Gastroesophageal sphincter (tissue), 4 donors: ENCODE measurements around the gene LBHD2. TPM values are rescaled to one million over a fixed set of nuclear protein-coding genes. Genes with fewer than 3 reads are reported as not detected.

Experiments
- ATAC-seq: fragments of 150-250 bp; one replicate; pipeline ENCODE4 v1.9.1; 2016; ENCODE audit warnings: mild to moderate bottlenecking, moderate library complexity
- H3K27ac ChIP-seq, 4 donors: fragments of 200-600 bp; sonication (generic) in 3 of 4; 1 replicate in 3 of 4; 2 replicates in 1 of 4; pipeline ENCODE4 v1.5.1; 2016 to 2019
- H3K27me3 ChIP-seq: fragments of 200-600 bp; sonication (generic); one replicate; pipeline ENCODE4 v1.5.1; 2019
- H3K36me3 ChIP-seq, 2 donors: fragments of 200-600 bp; sonication (generic); one replicate each; pipeline ENCODE4 v1.5.1; 2019; ENCODE audit warnings: control low read depth in 1 of 2
- H3K4me1 ChIP-seq, 3 donors: fragments of 200-600 bp; sonication (generic); 1 replicate in 2 of 3; 2 replicates in 1 of 3; pipeline ENCODE4 v1.5.1; 2016 to 2019; ENCODE audit warnings: control low read depth in 2 of 3
- H3K4me3 ChIP-seq, 2 donors: fragments of 200-600 bp; sonication (generic); one replicate each; pipeline ENCODE4 v1.5.1; 2019; ENCODE audit warnings: mild to moderate bottlenecking in 1 of 2, moderate library complexity in 1 of 2
- H3K9me3 ChIP-seq, 3 donors: fragments of 200-600 bp; sonication (generic); one replicate each; pipeline ENCODE4 v1.5.1; 2017 to 2019; ENCODE audit warnings: control low read depth in 2 of 3
- EP300 ChIP-seq: sonication (generic); formaldehyde crosslinking; IDR thresholded peaks from one replicate; pipeline ENCODE4 v1.6.1; 2017; ENCODE audit warnings: antibody characterized with exemption, mild to moderate bottlenecking
- POLR2A ChIP-seq, 2 donors: fragments of 450-650 bp; IDR thresholded peaks; one replicate each; pipeline ENCODE4 v1.6.1; 2017; ENCODE audit warnings: antibody characterized with exemption in 2 of 2, mild to moderate bottlenecking in 2 of 2, moderate library complexity in 1 of 2
- POLR2AphosphoS5 ChIP-seq: sonication (generic); formaldehyde crosslinking; IDR thresholded peaks from one replicate; pipeline ENCODE4 v1.6.1; 2017; ENCODE audit warnings: antibody characterized with exemption
- WGBS, 2 donors: methylation state at CpG; one replicate each; pipeline ENCODE4 v1.1.5; 2018; ENCODE audit warnings: low coverage in 1 of 2; 5-methylcytosine and 5-hydroxymethylcytosine counted together
- total RNA-seq, 4 donors: library from RNA; depleted of rRNA; stranded (reverse); fragments of >200 nt; gene quantifications; one replicate each; pipeline ENCODE4 v1.1.0, GENCODE V29; 2016
- TF ChIP-seq, protein P1 (sequence below), 4 experiments: fragments of 200-600 bp in 2 of 4; fragments of 450-650 bp in 2 of 4; sonication (generic) in 1 of 4; IDR thresholded peaks; one replicate each; pipeline ENCODE4 v1.5.1; 2017 to 2019; ENCODE audit warnings: antibody characterized with exemption in 4 of 4, mild to moderate bottlenecking in 2 of 4, moderate library complexity in 2 of 4

The LBHD2 gene
- total RNA-seq, 4 donors from 2014 or later, result not detected

DNA sequence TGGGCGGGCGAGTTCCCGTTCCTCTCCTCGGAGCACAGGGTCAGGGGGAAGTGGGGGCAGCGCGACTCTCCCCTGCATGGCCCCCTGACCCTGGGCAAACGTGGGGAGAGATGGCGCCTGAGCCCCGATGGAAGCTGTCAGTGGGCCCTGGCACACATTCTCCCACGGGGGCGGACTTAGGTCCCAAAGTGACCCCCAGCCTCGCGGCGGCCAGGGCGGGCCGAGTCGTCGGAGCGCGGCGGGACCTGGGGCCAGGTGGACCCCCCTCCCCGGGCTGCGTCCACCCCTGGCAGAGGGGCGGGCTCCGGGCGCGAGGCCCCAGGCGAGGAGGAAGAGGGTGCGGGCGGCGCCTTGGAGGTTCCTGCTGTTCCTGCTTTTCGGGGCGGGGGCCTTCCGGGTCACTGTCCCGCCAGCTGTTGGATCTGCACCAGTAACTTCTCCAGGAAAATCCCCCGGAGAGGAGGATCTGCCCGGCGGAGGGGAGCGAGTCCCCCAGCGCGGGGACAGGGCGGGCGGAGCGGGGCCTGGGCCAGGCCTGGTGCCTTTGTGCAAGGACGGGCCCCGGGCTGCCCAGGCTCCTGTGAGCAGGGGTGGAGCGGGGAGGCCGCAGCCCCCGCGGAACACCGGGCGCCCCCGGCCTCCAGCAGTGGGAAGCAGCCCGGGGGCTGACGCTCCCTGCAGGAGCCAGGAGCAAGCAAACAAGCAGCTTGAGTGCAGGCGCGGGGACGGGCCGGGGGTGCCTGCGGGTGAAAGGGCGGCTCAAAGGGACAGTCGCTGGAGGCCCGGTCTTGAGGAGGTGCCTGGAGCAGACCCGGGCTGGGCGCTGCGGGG, 54.5 kb downstream of the LBHD2 start:
- TF ChIP-seq EP300 (no peak), POLR2A (IDR thresholded peaks at IDR 0.05) (no peak), POLR2AphosphoS5 (no peak)
- TF ChIP-seq, protein P1, sequence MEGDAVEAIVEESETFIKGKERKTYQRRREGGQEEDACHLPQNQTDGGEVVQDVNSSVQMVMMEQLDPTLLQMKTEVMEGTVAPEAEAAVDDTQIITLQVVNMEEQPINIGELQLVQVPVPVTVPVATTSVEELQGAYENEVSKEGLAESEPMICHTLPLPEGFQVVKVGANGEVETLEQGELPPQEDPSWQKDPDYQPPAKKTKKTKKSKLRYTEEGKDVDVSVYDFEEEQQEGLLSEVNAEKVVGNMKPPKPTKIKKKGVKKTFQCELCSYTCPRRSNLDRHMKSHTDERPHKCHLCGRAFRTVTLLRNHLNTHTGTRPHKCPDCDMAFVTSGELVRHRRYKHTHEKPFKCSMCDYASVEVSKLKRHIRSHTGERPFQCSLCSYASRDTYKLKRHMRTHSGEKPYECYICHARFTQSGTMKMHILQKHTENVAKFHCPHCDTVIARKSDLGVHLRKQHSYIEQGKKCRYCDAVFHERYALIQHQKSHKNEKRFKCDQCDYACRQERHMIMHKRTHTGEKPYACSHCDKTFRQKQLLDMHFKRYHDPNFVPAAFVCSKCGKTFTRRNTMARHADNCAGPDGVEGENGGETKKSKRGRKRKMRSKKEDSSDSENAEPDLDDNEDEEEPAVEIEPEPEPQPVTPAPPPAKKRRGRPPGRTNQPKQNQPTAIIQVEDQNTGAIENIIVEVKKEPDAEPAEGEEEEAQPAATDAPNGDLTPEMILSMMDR (IDR thresholded peaks at IDR 0.05), result no peak

DNA sequence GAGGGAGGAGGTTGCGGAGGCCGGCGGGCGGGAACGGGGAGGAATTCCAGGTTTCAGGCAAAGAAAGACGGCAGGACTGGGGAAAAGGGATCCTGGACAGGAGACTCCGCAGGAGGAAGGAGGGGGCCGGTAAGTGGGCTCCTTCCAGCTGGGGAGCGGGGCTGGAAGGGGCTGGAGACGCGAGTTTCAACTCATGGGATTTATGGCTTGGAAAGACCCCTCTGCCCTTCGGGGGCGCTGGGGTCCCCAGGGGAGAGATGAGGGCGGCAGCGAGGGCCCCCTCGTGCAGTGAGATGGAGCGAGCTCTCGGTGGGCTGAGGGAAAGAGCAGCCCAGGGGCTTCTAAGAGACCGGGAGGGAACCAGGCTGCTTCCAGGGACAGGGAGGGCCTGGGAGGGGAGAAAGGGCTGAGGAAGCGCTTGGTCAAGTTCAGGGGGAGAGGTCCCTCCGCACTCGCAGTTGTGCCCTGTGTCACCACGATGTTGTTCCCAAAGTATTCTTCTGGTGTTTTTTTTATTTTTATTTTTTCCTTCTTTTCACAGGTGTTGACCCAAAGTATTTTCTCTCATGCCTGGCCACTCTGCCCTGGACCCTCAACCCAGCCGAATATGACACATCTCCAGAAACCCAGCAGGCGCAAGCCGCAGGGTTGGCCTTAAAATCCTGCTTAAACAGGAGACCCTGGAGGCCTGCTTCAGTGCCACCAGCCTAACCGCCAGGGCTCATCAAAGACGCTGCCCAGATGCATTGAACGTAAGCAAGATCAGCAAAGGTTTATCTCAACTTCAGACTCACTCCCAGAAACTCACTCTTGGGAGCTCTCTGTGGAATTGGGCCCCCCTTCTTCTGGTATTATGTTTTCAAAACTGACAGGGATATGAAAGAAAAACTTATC, 55.4 kb downstream of the LBHD2 start:
- peaks cover 54% of the 10 kb centered on the region for H3K27me3 ChIP-seq
- TF ChIP-seq, protein P1 (IDR thresholded peaks at IDR 0.05), result no peak
- TF ChIP-seq EP300 (no peak), POLR2A (IDR thresholded peaks at IDR 0.05) (no peak), POLR2AphosphoS5 (no peak)
- peak overlapping the region in 1 of 2 donors; percentile 35 for H3K4me3 ChIP-seq
- no peaks in the 10 kb centered on the region for H3K9me3 ChIP-seq
- no peak for ATAC-seq
- H3K4me1 ChIP-seq, result peaks cover 0 to 30% (median 12%) of the 10 kb centered on the region in 3 donors
- 59 to 80% methylated on average over 7 to 14 of the region's 29 CpGs for WGBS, 2 donors
- H3K27ac ChIP-seq, result peak overlapping the region in 2 of 4 donors; percentile 55 to 65
- peaks cover 0 to 19% of the 10 kb centered on the region in 2 donors for H3K36me3 ChIP-seq

More for the DNA sequence above, 54.5 kb downstream of the LBHD2 start:
- Histone ChIP-seq H3K9me3 (no peaks in the 10 kb centered on the region), H3K4me1 (peaks cover 0 to 30% (median 12%) of the 10 kb centered on the region in 3 donors), H3K27ac (peak overlapping the region in 3 of 4 donors; percentile 48 to 65 (median 55)), H3K27me3 (peaks cover 51% of the 10 kb centered on the region), H3K36me3 (peaks cover 0 to 28% of the 10 kb centered on the region in 2 donors), H3K4me3 (peak overlapping the region in 1 of 2 donors; percentile 35)
- ATAC-seq, result no peak
- WGBS, 2 donors, result 4% methylated on average over 5 of the region's 66 CpGs; no CpG with 5 or more reads in 1 of the 2 donors

Other genes with a start within 250 kb of the LBHD2 start
- under 1 TPM in 1 of 4 donors, not detected in 3; 0.59 TPM for gene AMN, start 161.5 kb upstream of the LBHD2 start, total RNA-seq
- gene CDC42BPB, start 26.7 kb upstream of the LBHD2 start, total RNA-seq, result 100 to 1,000 TPM in 1 of 4 donors, 10 to 100 TPM in 3; 86.7 to 151 (median 97.3) TPM
- 1 to 10 TPM in 1 of 4 donors, under 1 TPM in 2, not detected in 1; 0.40 to 3.6 (median 0.45) TPM for gene EXOC3L4, start 10.5 kb downstream of the LBHD2 start, total RNA-seq
- gene TNFAIP2, start 39.3 kb downstream of the LBHD2 start, total RNA-seq, result 10 to 100 TPM; 51.6 to 61.9 (median 59.1) TPM